Testis (tissue), 2 donors: ENCODE measurements around the gene ACO2.

Experiments used
- CTCF ChIP-seq, 3 experiments: fragments of 450-650 bp in 2 of 3; fragments of 200-600 bp in 1 of 3; sonication (generic) in 1 of 3; IDR thresholded peaks; one replicate each; pipeline ENCODE4 v1.5.1; 2016 to 2019; ENCODE audit warnings: antibody characterized with exemption in 3 of 3, mild to moderate bottlenecking in 2 of 3, moderate library complexity in 1 of 3
- POLR2A ChIP-seq: fragments of 450-650 bp; IDR thresholded peaks from one replicate; pipeline ENCODE4 v1.6.1; 2017; ENCODE audit warnings: antibody characterized with exemption, mild to moderate bottlenecking, moderate library complexity

- no peak for TF ChIP-seq CTCF (IDR thresholded peaks at IDR 0.05)
- no peak for TF ChIP-seq POLR2A
Observed at GRCh38 chr22:41560095-41560471, 91.2 kb downstream of the ACO2 start.
